Forelimb muscle (tissue), 1 donor: Measurements from ENCODE around the gene ITPK1. TPM values are rescaled to one million over a fixed set of nuclear protein-coding genes. Genes with fewer than 3 reads are reported as not detected.

Experiments used
- DNase-seq: peaks from one replicate; pipeline ENCODE4 v3.0.0-alpha.2; 2013; ENCODE audit warnings: low read depth
- polyA plus RNA-seq: library from polyadenylated mRNA; unstranded; fragments of 120-200 nt; gene quantifications from one replicate; pipeline ENCODE4 v1.2.1, GENCODE V29; 2013; ENCODE audit not compliant: insufficient read length

ITPK1 gene
- polyA plus RNA-seq, 1 donor = 14.5 TPM

GRCh38 chr14:92938890-92939671 is 176.6 kb downstream of the ITPK1 start:
- DNase-seq = no peak

GRCh38 chr14:92938235-92938875 is 177.4 kb downstream of the ITPK1 start:
- DNase-seq = no peak

GRCh38 chr14:92937051-92937937 is 178.4 kb downstream of the ITPK1 start:
- no peak for DNase-seq

DNA sequence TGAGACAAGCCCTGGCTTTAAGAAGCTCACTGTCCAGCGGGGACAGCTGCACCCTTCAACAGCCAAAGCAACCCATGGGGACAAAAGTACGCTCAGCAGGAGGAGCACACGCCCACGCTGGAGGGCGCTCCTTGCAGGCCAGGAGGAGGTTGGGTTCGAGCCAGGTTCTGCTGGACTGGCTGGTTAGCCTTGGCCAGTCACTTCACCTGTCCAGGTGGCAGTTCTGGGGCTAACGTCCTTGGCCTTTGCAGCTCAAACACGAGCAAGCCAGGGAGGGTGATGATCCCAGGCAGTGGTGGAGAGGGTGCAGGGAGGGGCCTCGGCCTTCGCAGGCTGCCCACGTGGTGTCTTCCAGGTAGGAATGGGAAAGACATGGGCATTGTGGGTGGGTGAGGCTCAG is 179.6 kb downstream of the ITPK1 start:
- DNase-seq = no peak

DNA sequence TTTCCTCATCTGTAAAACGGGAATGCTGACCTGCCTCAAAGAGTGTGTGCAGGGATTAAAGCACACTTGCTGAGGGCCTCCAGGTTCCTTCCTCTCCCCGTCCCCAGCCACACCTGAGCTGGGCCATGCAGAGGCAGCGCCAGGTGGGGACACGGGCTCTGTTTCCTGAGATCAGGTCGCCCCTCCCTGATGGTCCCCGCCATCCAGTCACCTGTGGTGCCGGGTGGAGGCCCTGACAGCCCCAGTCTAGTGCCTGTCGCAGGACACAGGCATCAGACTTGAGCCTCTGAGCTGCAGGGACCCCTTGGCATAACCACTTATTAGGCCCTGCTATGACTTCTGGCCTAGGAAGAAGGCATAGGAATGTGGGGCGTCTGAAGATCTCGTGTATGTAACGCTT is 180.3 kb downstream of the ITPK1 start:
- DNase-seq = no peak

- DNase-seq = no peak
Observed at GRCh38 chr14:92934196-92935085, 181.3 kb downstream of the ITPK1 start.

DNA sequence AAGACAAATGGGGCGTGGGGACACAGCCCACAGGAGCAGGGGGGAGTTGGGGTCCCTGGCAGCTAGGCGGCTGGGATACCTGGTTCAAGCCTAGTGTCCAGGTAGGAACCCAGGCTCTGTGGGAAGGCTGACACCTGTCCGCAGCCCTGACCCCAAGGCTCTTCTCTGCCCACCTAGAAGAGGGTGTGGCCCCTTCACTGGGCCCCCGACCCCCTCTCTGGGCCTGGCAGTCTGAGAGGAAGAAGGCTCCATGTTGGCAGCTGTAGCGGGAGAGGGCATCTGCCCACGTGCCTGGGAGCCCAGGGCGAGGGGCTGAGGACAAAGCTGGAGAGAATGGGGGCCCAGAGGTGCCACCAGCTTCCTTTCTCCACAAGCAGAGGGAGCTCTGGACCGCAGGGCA is 182.2 kb downstream of the ITPK1 start:
- no peak for DNase-seq

- no peak for DNase-seq
Observed at GRCh38 chr14:92932448-92933395, 183.0 kb downstream of the ITPK1 start.

- DNase-seq = no peak
Observed at GRCh38 chr14:92931681-92932447, 183.9 kb downstream of the ITPK1 start.

GRCh38 chr14:92930737-92931602 is 184.8 kb downstream of the ITPK1 start:
- DNase-seq = no peak

GRCh38 chr14:92929689-92930608 is 185.8 kb downstream of the ITPK1 start:
- DNase-seq = no peak

DNA sequence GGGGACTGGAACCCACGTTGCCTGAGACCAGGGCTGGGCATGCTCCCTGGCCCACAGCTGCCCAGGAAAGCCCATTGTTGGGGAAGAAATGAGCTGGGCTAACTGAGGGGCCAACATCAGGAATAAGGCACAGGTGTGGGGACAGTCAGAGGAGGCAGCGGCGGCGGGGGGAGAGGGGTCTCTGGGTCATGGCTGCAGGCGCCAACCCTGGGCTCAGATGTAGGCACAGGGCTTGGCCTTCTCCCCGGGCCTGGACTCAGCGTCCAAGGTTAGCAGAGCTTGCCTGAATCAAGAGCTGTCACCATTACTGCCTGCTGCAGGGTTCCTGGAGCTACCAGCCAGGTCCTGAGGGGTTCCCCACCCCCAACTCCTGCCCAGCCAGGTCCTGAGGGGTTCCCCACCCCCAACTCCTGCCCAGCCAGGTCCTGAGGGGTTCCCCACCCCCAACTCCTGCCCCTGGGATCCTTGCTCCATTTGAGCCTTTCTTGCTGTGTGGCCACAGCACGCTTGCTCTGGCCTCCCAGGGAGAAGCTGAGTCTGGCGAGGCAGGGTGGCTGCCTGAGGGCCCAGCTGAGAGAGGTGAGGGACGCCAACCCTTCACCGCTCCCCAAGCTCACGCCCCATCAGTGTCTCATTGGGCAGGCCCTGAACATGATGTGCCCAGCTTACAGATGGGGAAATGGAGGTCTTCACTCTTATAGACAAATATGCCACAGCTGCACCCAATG is 186.6 kb downstream of the ITPK1 start:
- DNase-seq = no peak

DNA sequence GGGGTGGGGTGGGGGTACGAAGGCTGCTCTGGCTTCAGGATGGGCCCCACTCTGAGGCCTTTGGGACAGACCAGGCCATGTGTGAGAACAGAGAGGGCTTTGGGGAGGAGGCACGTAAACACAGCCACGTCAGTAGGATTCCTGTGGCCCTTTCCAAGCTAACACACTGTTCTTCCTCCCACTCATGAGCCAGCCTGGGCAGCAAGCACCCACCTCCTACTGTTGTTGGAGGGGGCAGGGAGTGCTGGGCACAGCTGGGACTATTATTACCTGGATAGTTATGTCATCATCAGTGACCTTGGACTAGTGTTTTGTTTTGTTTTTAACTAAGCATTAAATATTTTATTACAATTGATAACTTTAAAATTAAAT is 187.5 kb downstream of the ITPK1 start:
- no peak for DNase-seq

GRCh38 chr14:92927349-92928257 is 188.1 kb downstream of the ITPK1 start:
- no peak for DNase-seq

DNA sequence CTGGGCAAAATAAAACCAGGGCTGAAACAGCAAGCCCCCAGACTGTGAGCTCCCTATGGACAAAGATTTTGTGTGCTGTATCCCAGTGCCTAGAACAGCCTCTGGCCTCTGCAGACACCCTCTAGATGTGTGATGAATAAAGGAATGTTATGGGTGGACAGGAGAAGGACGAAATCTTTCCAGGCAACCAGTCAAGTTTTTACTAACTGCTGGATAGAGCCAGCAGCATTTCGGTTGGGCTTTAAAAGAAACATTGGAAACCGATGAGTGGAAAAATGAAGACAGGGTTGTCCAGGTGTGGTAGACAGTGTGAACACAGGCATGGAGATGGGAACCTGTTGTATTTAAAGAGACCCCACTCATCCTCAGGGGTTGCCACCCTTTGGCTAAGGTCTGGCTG is 188.8 kb downstream of the ITPK1 start:
- no peak for DNase-seq
